HepG2 (cell line): ENCODE measurements around the gene SHANK2. TPM values are rescaled to one million over a fixed set of nuclear protein-coding genes. Genes with fewer than 3 reads are reported as not detected.

Experiments used
- DNMT1 ChIP-seq: sonication (generic); formaldehyde crosslinking; IDR thresholded peaks from 2 replicates; pipeline ENCODE4 v1.5.1; 2020; ENCODE audit warnings: mild to moderate bottlenecking, missing genetic modification reagents
- MBD4 ChIP-seq: IDR thresholded peaks from 2 replicates; pipeline ENCODE4 v1.6.1; 2012; ENCODE audit warnings: low read length, inconsistent platforms, borderline replicate concordance
- PCBP1 ChIP-seq: fragments of 200-400 bp; formaldehyde crosslinking; IDR thresholded peaks from 2 replicates; pipeline ENCODE4 v1.6.1; 2017; ENCODE audit warnings: mild to moderate bottlenecking, low read depth, low read length, borderline replicate concordance
- RAD21 ChIP-seq: fragments of 450-650 bp; formaldehyde crosslinking; IDR thresholded peaks from 2 replicates; pipeline ENCODE4 v1.5.0; 2020; ENCODE audit warnings: mild to moderate bottlenecking
- SMC3 ChIP-seq: IDR thresholded peaks from 2 replicates; pipeline ENCODE4 v1.6.1; 2011; ENCODE audit warnings: low read length, improper control_type of control experiment
- ZNF205 ChIP-seq: IDR thresholded peaks from 2 replicates; pipeline ENCODE4 v1.6.1; 2018; ENCODE audit warnings: missing biosample characterization, missing genetic modification reagents
- ZNF558 ChIP-seq: sonication (generic); formaldehyde crosslinking; IDR thresholded peaks from 2 replicates; pipeline ENCODE4 v1.9.0; 2022; ENCODE audit warnings: mild to moderate bottlenecking, missing genetic modification reagents, borderline replicate concordance
- polyA plus RNA-seq, 8 experiments: library from polyadenylated mRNA; depleted of rRNA in 3 of 8; stranded (reverse) in 7 of 8; unstranded in 1 of 8; fragments of >200 nt; fragmentation: Illumina TruSeq in 4 of 8; extraction: Trizol in 4 of 8; gene quantifications; 2 replicates each; pipeline versions ENCODE4 v1.2.1 to v1.2.3, GENCODE V29; 2011 to 2016; ENCODE audit warnings: low read depth in 4 of 8, missing spikeins in 1 of 8, mixed read lengths in 1 of 8; ENCODE audit not compliant: insufficient read depth in 1 of 8
- total RNA-seq, 5 experiments: library from RNA; depleted of rRNA; stranded (reverse); fragments of >200 nt; fragmentation: Illumina TruSeq; extraction: Trizol; gene quantifications; 2 replicates each; pipeline ENCODE4 v1.2.3, GENCODE V29; 2016; ENCODE audit warnings: low read depth in 1 of 5
- TF ChIP-seq, protein P1 (sequence below), 2 experiments: fragments of 450-650 bp in 1 of 2; sonication (generic) in 1 of 2; formaldehyde crosslinking; IDR thresholded peaks; 2 replicates each; pipeline versions ENCODE4 v1.5.0 to v1.8.0; 2020 to 2022; ENCODE audit warnings: mild to moderate bottlenecking in 1 of 2, missing genetic modification reagents in 1 of 2
- TF ChIP-seq, protein P2 (sequence below): IDR thresholded peaks from 2 replicates; pipeline ENCODE4 v1.6.1; 2012; ENCODE audit warnings: low read length, improper control_type of control experiment
- TF ChIP-seq, protein P3 (sequence below): sonication (generic); formaldehyde crosslinking; conservative IDR thresholded peaks from 2 replicates; pipeline ENCODE4 v1.4.0; 2020; ENCODE audit warnings: missing genetic modification reagents
- TF ChIP-seq, protein P4 (sequence below): IDR thresholded peaks from 2 replicates; pipeline ENCODE4 v1.6.1; 2016; ENCODE audit warnings: missing compliant biosample characterization, missing genetic modification reagents, borderline replicate concordance
- TF ChIP-seq, protein P5 (sequence below): sonication (generic); formaldehyde crosslinking; IDR thresholded peaks from one replicate; pipeline ENCODE4 v1.5.1; 2020; ENCODE audit warnings: mild to moderate bottlenecking, missing genetic modification reagents; ENCODE audit errors: not compliant biosample characterization

The SHANK2 gene
- total and polyA plus RNA-seq, 2 of the 13 experiments (the other 11 are each of a cell fraction or from before 2014, with no cell fraction given): 10.2 to 13.0 TPM

DNA sequence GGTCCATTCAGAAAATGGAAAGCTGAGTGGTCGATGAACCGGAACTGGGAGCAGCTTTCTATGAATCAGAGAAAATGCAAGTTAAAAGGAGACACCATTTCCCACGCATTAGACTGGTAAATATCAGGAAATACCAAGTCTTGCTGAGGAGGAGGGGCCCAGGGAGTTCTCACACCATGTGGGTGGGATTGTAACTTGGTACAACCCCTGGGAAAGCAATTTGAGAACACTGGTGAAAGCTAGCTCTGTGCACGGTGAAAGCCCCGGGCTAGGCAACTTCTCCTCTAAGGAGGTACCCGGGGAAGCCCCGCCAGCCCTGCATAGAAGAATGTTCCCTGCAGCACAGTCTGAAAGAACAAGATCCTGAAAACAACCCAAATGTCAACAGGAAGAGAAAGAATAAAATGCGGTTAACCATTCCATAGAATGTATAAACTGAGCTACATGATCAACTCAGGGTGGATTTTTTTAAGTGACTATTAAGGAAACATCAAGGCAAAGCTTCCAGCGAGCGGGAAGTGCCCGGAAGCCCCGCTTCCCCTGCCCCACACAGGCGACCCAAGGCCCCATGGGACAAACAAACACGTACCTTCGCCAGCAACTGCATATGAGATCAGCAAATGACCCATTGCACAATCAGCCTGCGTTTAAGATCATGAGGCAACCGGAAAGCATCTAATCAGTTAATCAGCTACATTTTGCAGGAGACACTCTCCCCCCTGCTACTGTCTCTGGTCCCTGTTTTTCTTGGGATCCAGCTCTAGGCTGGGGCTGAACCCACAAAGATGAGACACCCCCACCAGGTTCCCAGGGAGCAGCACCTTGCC lies 11.3 kb downstream of the SHANK2 start (continued):
- TF ChIP-seq, protein P1, sequence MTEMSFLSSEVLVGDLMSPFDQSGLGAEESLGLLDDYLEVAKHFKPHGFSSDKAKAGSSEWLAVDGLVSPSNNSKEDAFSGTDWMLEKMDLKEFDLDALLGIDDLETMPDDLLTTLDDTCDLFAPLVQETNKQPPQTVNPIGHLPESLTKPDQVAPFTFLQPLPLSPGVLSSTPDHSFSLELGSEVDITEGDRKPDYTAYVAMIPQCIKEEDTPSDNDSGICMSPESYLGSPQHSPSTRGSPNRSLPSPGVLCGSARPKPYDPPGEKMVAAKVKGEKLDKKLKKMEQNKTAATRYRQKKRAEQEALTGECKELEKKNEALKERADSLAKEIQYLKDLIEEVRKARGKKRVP (CRISPR knock-in tag; IDR thresholded peaks at IDR 0.05): peak in 1 of 2 experiments; percentile 90; a peak in 2 of 4 replicates
- TF ChIP-seq SMC3 (peak; percentile 65), PCBP1 (no peak), RAD21 (CRISPR knock-in tag) (no peak), ZNF558 (CRISPR knock-in tag) (no peak), ZNF205 (CRISPR knock-in tag) (peak; percentile 77), DNMT1 (CRISPR knock-in tag) (no peak), MBD4 (no peak)
- TF ChIP-seq, protein P2, sequence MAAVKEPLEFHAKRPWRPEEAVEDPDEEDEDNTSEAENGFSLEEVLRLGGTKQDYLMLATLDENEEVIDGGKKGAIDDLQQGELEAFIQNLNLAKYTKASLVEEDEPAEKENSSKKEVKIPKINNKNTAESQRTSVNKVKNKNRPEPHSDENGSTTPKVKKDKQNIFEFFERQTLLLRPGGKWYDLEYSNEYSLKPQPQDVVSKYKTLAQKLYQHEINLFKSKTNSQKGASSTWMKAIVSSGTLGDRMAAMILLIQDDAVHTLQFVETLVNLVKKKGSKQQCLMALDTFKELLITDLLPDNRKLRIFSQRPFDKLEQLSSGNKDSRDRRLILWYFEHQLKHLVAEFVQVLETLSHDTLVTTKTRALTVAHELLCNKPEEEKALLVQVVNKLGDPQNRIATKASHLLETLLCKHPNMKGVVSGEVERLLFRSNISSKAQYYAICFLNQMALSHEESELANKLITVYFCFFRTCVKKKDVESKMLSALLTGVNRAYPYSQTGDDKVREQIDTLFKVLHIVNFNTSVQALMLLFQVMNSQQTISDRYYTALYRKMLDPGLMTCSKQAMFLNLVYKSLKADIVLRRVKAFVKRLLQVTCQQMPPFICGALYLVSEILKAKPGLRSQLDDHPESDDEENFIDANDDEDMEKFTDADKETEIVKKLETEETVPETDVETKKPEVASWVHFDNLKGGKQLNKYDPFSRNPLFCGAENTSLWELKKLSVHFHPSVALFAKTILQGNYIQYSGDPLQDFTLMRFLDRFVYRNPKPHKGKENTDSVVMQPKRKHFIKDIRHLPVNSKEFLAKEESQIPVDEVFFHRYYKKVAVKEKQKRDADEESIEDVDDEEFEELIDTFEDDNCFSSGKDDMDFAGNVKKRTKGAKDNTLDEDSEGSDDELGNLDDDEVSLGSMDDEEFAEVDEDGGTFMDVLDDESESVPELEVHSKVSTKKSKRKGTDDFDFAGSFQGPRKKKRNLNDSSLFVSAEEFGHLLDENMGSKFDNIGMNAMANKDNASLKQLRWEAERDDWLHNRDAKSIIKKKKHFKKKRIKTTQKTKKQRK: no peak
- TF ChIP-seq, protein P3, sequence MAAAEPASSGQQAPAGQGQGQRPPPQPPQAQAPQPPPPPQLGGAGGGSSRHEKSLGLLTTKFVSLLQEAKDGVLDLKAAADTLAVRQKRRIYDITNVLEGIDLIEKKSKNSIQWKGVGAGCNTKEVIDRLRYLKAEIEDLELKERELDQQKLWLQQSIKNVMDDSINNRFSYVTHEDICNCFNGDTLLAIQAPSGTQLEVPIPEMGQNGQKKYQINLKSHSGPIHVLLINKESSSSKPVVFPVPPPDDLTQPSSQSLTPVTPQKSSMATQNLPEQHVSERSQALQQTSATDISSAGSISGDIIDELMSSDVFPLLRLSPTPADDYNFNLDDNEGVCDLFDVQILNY (CRISPR knock-in tag): no peak
- TF ChIP-seq, protein P4, sequence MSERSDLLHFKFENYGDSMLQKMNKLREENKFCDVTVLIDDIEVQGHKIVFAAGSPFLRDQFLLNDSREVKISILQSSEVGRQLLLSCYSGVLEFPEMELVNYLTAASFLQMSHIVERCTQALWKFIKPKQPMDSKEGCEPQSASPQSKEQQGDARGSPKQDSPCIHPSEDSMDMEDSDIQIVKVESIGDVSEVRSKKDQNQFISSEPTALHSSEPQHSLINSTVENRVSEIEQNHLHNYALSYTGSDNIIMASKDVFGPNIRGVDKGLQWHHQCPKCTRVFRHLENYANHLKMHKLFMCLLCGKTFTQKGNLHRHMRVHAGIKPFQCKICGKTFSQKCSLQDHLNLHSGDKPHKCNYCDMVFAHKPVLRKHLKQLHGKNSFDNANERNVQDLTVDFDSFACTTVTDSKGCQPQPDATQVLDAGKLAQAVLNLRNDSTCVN (CRISPR knock-in tag): 0 out of 2 replicates have a peak, but pooled peaks have one; percentile 13
- TF ChIP-seq, protein P5, sequence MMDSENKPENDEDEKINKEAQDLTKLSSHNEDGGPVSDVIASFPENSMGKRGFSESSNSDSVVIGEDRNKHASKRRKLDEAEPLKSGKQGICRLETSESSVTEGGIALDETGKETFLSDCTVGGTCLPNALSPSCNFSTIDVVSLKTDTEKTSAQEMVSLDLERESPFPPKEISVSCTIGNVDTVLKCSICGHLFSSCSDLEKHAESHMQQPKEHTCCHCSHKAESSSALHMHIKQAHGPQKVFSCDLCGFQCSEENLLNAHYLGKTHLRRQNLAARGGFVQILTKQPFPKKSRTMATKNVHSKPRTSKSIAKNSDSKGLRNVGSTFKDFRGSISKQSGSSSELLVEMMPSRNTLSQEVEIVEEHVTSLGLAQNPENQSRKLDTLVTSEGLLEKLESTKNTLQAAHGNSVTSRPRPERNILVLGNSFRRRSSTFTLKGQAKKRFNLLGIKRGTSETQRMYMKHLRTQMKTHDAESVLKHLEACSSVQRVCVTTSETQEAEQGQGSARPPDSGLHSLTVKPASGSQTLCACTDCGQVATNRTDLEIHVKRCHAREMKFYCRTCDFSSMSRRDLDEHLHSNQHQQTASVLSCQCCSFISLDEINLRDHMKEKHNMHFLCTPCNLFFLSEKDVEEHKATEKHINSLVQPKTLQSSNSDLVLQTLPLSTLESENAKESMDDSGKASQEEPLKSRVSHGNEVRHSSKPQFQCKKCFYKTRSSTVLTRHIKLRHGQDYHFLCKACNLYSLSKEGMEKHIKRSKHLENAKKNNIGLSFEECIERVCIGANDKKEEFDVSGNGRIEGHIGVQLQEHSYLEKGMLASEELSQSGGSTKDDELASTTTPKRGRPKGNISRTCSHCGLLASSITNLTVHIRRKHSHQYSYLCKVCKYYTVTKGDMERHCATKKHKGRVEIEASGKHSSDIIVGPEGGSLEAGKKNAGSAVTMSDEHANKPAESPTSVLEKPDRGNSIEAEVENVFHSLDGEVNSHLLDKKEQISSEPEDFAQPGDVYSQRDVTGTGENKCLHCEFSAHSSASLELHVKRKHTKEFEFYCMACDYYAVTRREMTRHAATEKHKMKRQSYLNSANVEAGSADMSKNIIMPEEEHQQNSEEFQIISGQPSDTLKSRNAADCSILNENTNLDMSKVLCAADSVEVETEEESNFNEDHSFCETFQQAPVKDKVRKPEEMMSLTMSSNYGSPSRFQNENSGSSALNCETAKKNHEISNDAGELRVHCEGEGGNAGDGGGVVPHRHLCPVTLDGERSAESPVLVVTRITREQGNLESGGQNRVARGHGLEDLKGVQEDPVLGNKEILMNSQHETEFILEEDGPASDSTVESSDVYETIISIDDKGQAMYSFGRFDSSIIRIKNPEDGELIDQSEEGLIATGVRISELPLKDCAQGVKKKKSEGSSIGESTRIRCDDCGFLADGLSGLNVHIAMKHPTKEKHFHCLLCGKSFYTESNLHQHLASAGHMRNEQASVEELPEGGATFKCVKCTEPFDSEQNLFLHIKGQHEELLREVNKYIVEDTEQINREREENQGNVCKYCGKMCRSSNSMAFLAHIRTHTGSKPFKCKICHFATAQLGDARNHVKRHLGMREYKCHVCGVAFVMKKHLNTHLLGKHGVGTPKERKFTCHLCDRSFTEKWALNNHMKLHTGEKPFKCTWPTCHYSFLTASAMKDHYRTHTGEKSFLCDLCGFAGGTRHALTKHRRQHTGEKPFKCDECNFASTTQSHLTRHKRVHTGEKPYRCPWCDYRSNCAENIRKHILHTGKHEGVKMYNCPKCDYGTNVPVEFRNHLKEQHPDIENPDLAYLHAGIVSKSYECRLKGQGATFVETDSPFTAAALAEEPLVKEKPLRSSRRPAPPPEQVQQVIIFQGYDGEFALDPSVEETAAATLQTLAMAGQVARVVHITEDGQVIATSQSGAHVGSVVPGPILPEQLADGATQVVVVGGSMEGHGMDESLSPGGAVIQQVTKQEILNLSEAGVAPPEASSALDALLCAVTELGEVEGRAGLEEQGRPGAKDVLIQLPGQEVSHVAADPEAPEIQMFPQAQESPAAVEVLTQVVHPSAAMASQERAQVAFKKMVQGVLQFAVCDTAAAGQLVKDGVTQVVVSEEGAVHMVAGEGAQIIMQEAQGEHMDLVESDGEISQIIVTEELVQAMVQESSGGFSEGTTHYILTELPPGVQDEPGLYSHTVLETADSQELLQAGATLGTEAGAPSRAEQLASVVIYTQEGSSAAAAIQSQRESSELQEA (CRISPR knock-in tag): no peak
